Activated CD8-positive, alpha-beta T cell treated with anti-CD3 and anti-CD28 coated beads, Interleukin-2, amount 10 ng/mL, durations not matched to agents 7 days and 5 days (primary cell): ENCODE results near the gene PAQR7. TPM values are rescaled to one million over a fixed set of nuclear protein-coding genes. Genes with fewer than 3 reads are reported as not detected.

Experiments
- ATAC-seq: fragments of 150-1000 bp; cut with Tn5 transposase; one replicate; pipeline ENCODE4 v1.10.0; 2021; ENCODE audit warnings: moderate library complexity
- CTCF ChIA-PET: fragments of 350-600 bp; sonication (Branson Sonifier 250); formaldehyde crosslinking; loops from one replicate; lab custom pipeline; 2021; ENCODE audit warnings: antibody characterized with exemption; lab: Charles Lee
- POLR2A ChIA-PET: fragments of 350-600 bp; sonication (Branson Sonifier 250); formaldehyde crosslinking; loops from one replicate; lab custom pipeline; 2021; ENCODE audit warnings: antibody characterized with exemption; lab: Charles Lee
- DNase-seq: peaks from one replicate; pipeline ENCODE4 v3.0.0-alpha.2; 2020
- H3K27ac Mint-ChIP-seq: one replicate; pipeline ENCODE4 v1.8.0; 2021; ENCODE audit warnings: mild to moderate bottlenecking, mixed read lengths
- H3K27me3 Mint-ChIP-seq: one replicate; pipeline ENCODE4 v1.8.0; 2021; ENCODE audit warnings: low read depth, mixed read lengths
- H3K36me3 Mint-ChIP-seq: one replicate; pipeline ENCODE4 v1.8.0; 2021; ENCODE audit warnings: low read depth, mixed read lengths
- H3K4me1 Mint-ChIP-seq: one replicate; pipeline ENCODE4 v1.8.0; 2021; ENCODE audit warnings: low read depth, mixed read lengths
- H3K4me3 Mint-ChIP-seq: one replicate; pipeline ENCODE4 v1.8.0; 2021; ENCODE audit warnings: mild to moderate bottlenecking, mixed read lengths
- H3K9me3 Mint-ChIP-seq: one replicate; pipeline ENCODE4 v1.8.0; 2022; ENCODE audit warnings: mixed read lengths; ENCODE audit not compliant: insufficient read depth
- total RNA-seq, 2 experiments: library from RNA; stranded (reverse); gene quantifications; one replicate each; pipeline ENCODE4 v1.2.3, GENCODE V29; 2021

Gene PAQR7
- total RNA-seq, 2 experiments from 2014 or later, result 3.2 to 3.3 TPM

DNA sequence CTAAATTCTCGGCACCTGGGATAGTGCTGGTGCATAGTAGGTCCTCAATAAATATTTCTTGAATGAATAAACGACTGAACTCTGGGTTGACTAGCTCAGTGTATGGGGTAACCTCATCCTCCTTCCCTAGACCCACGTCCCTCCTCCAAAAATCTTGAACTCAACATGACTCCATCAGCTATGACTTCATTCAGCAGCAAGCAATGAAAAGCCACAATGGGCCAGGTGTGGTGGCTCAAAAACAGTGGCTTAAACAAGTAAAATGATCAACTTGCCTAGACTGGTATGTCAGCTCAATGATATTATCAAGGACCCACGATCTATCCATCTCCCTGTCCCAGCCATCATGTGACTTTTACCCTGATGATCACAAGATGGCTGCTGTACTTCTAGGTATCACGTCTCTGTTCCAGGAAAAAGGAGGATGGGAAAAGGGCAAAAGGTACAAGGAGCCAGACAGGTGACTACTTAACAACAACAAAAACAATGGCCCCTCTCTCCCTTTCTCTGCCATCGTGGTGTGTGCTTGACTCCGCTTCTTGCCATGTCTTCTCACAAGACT is 13.0 kb upstream of the PAQR7 start:
- Mint-ChIP-seq H3K27me3 (no peaks in the 10 kb centered on the region), H3K36me3 (no peaks in the 10 kb centered on the region), H3K27ac (no peak overlapping the region), H3K4me1 (no peaks in the 10 kb centered on the region), H3K9me3 (no peaks in the 10 kb centered on the region), H3K4me3 (no peak overlapping the region)
- ATAC-seq (no peak), DNase-seq (no peak)
- CTCF ChIA-PET, result interaction anchor here (2.5 kb wide), 1 partner anchor 109 kb away, joined by 10 read pairs; the partner anchor contains the start of gene PAFAH2
- POLR2A ChIA-PET, result no interaction called here

DNA sequence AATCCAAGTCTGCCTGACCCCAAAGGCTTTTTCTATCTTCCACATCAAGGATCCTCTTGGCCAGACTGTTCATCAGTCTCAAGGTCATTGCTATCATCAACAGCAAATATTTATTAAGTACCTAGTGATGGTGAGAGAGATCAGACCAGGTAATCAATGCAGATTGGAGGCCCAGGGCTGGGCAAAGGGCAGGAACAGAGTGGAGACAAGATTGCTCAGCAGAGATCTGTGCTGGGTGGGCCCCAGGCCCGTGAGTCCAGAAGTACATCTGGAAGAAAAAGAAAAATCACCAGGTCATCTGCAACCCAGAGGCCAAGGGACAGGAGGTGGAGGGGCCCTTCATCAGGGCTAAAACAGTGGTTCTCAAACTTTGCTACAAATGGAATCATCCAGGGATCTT is 10.1 kb upstream of the PAQR7 start:
- CTCF ChIA-PET, result interaction anchor here (1.4 to 2.4 kb wide), 2 partner anchors 10 to 112 kb away, joined by 5 to 8 read pairs; partner anchors contain the start of gene PAFAH2
- Mint-ChIP-seq H3K27me3 (no peaks in the 10 kb centered on the region), H3K4me3 (no peak overlapping the region), H3K9me3 (no peaks in the 10 kb centered on the region), H3K27ac (no peak overlapping the region), H3K36me3 (no peaks in the 10 kb centered on the region), H3K4me1 (no peaks in the 10 kb centered on the region)
- POLR2A ChIA-PET, result no interaction called here
- no peak for DNase-seq
- no peak for ATAC-seq

DNA sequence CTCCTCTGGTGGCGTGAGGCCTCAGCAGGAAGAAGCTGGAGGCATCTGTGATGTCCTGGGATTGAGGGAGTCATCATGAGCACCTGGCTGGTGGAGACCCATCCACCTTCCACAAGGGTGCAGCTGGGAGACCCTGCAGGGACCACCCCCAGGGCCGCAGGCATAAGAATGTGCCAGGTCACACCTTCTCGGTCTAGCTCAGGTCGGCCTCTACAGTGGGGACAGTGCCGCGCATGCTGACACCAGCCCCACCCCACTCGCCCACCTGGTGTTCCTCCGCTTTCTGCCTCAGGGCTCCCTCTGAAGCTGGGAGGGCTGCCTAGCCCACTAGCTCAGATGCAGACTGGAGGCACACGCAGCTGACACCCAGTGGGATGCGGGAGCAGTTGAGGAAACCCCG is 5.8 kb upstream of the PAQR7 start:
- H3K27me3 Mint-ChIP-seq, result peaks cover 10% of the 10 kb centered on the region
- H3K4me3 Mint-ChIP-seq, result no peak overlapping the region
- H3K4me1 Mint-ChIP-seq, result no peaks in the 10 kb centered on the region
- ATAC-seq, result no peak
- DNase-seq, result no peak
- POLR2A ChIA-PET, result interaction anchor here (1.1 kb wide), 1 partner anchor 95 kb away, joined by 4 read pairs; no protein-coding TSS in a partner anchor
- no peaks in the 10 kb centered on the region for H3K9me3 Mint-ChIP-seq
- H3K27ac Mint-ChIP-seq, result no peak overlapping the region
- no peaks in the 10 kb centered on the region for H3K36me3 Mint-ChIP-seq
- CTCF ChIA-PET, result interaction anchor here (1.2 kb wide), 1 partner anchor 14 kb away, joined by 6 read pairs; no protein-coding TSS in a partner anchor

- CTCF ChIA-PET, result interaction anchor here (1.2 to 1.6 kb wide), 2 partner anchors 15 to 117 kb away, joined by 3 to 6 read pairs; partner anchors contain the start of gene PAFAH2
- no peak overlapping the region for H3K27ac Mint-ChIP-seq
- H3K27me3 Mint-ChIP-seq, result peaks cover 14% of the 10 kb centered on the region
- no peaks in the 10 kb centered on the region for H3K9me3 Mint-ChIP-seq
- no peak for DNase-seq
- H3K4me1 Mint-ChIP-seq, result peaks cover 3% of the 10 kb centered on the region
- H3K36me3 Mint-ChIP-seq, result no peaks in the 10 kb centered on the region
- no peak overlapping the region for H3K4me3 Mint-ChIP-seq
- ATAC-seq, result no peak
- POLR2A ChIA-PET, result no interaction called here
These were observed 5.0 kb upstream of the PAQR7 start for GRCh38 chr1:25880518-25880917.

DNA sequence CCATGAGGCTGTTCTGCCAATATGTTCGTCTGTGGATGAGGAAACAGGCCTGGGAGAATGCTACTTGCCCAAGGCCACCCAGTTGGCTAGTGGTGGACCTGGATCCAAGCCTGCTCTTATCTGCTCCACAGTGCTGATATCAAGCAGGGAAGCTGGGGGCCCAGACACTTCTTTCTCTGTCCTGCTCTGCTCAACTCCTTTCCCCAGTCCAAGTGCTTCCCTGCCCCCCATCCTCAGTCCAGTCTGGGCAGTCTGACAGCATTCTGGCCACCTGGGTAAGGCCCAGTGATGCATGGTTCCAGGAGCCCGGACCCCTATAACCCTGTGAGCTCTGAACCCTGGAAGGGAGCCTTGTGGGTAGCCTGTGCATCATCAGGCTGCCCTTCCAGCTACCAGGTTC is 4.2 kb upstream of the PAQR7 start:
- Mint-ChIP-seq H3K4me3 (no peak overlapping the region), H3K27me3 (peaks cover 14% of the 10 kb centered on the region), H3K27ac (no peak overlapping the region), H3K4me1 (peaks cover 9% of the 10 kb centered on the region), H3K36me3 (no peaks in the 10 kb centered on the region), H3K9me3 (no peaks in the 10 kb centered on the region)
- no peak for DNase-seq
- CTCF ChIA-PET, result interaction anchor here (1.2 to 1.6 kb wide), 2 partner anchors 16 to 118 kb away, joined by 3 to 6 read pairs; partner anchors contain the start of gene PAFAH2
- POLR2A ChIA-PET, result no interaction called here
- ATAC-seq, result no peak

GRCh38 chr1:25878690-25879089 is 3.2 kb upstream of the PAQR7 start:
- POLR2A ChIA-PET, result no interaction called here
- Mint-ChIP-seq H3K27ac (no peak overlapping the region), H3K36me3 (no peaks in the 10 kb centered on the region), H3K27me3 (peaks cover 14% of the 10 kb centered on the region), H3K4me1 (peaks cover 11% of the 10 kb centered on the region), H3K9me3 (no peaks in the 10 kb centered on the region), H3K4me3 (no peak overlapping the region)
- DNase-seq (no peak), ATAC-seq (no peak)
- CTCF ChIA-PET, result no interaction called here

DNA sequence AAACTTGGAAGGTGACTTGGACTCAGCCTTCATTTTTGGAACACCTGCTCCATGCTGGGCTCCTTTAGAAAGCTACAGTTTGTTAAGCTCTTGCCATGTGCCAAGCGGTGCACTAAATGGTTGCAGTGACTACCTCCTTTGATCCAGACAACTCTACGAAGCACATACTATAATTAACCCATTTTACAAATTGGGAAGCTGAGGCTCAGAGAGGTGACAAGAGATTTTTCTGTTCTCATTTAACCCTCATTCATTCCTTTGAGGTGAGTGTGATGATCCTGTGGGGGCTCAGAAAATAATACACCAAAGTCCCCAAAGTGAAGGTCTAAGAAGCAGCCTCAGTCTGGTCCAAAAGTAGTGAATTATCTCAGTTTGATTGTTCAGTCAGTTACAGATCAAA is 1.6 kb upstream of the PAQR7 start:
- Mint-ChIP-seq H3K27ac (no peak overlapping the region), H3K36me3 (no peaks in the 10 kb centered on the region), H3K9me3 (no peaks in the 10 kb centered on the region), H3K27me3 (peaks cover 14% of the 10 kb centered on the region), H3K4me3 (no peak overlapping the region), H3K4me1 (peaks cover 11% of the 10 kb centered on the region)
- CTCF ChIA-PET, result interaction anchor here (2.9 kb wide), 1 partner anchor 19 kb away, joined by 17 read pairs; no protein-coding TSS in a partner anchor
- DNase-seq, result no peak
- no peak for ATAC-seq
- POLR2A ChIA-PET, result no interaction called here

- DNase-seq, result no peak
- ChIA-PET POLR2A (no interaction called here), CTCF (interaction anchor here (2.9 kb wide), 1 partner anchor 19 kb away, joined by 17 read pairs; no protein-coding TSS in a partner anchor)
- Mint-ChIP-seq H3K27me3 (peaks cover 14% of the 10 kb centered on the region), H3K4me1 (peaks cover 11% of the 10 kb centered on the region), H3K36me3 (no peaks in the 10 kb centered on the region), H3K4me3 (no peak overlapping the region), H3K9me3 (no peaks in the 10 kb centered on the region), H3K27ac (no peak overlapping the region)
- no peak for ATAC-seq
These were observed 1.2 kb upstream of the PAQR7 start for GRCh38 chr1:25876693-25877077.

DNA sequence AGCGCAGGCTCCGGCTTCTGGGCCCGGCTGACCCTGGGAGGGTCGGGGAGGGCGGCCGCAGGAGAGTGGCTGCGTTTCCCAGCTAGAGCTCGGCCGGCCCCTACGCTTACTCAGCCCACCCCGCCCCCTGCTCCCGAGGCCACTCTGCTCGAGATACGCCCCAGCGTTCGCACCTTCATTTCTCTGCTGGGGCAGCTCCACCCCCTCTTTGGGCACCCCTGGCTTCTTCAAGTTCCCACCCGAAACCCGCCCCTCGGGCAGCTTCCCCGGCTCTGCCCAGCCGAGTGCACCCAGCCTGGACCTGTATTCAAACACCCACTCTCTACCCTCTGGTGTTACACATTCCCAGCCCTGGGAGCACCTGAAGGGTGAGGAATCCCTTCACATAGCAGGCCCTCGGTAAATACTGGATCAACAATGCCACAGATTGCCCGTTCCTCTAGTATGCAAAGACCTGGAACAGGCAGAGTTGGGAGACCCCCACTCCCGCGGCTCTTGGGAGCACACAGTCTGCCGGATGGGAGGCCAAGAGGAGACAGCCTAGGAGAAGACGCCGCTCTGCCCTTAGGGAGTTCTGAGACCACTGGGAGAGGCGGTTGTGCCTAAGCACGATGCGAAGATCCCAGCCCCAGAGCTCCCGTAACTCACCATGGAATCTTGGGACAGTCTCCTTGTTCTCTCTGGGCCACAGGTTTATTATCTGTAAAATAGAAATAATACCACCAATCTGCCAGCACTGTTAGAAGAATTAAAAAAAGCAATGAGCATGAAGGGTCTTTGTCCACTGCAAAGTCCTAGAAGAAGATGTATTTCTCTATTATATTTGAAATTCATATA is 566 bp upstream of the PAQR7 start:
- H3K27ac Mint-ChIP-seq, result no peak overlapping the region
- CTCF ChIA-PET, result interaction anchor here (2.4 to 2.9 kb wide), 2 partner anchors 20 to 122 kb away, joined by 13 to 17 read pairs; partner anchors contain the start of gene PAFAH2
- H3K27me3 Mint-ChIP-seq, result peaks cover 14% of the 10 kb centered on the region
- H3K9me3 Mint-ChIP-seq, result no peaks in the 10 kb centered on the region
- DNase-seq (peak; percentile 34), ATAC-seq (peak; percentile 28)
- no peaks in the 10 kb centered on the region for H3K36me3 Mint-ChIP-seq
- POLR2A ChIA-PET, result interaction anchor here (1.3 kb wide), 2 partner anchors 20 to 55 kb away, joined by 3 to 5 read pairs; no protein-coding TSS in a partner anchor
- peak overlapping the region; percentile 67 for H3K4me3 Mint-ChIP-seq
- H3K4me1 Mint-ChIP-seq, result peaks cover 11% of the 10 kb centered on the region

GRCh38 chr1:25874635-25875153 is 814 bp downstream of the PAQR7 start:
- Mint-ChIP-seq H3K9me3 (no peaks in the 10 kb centered on the region), H3K4me1 (peaks cover 11% of the 10 kb centered on the region), H3K27ac (peak overlapping the region; percentile 60), H3K36me3 (no peaks in the 10 kb centered on the region), H3K4me3 (peak overlapping the region; percentile 79), H3K27me3 (peaks cover 14% of the 10 kb centered on the region)
- ChIA-PET POLR2A (interaction anchor here (1.3 kb wide), 2 partner anchors 21 to 53 kb away, joined by 3 to 5 read pairs; no protein-coding TSS in a partner anchor), CTCF (interaction anchor here (2.4 to 2.9 kb wide), 2 partner anchors 21 to 123 kb away, joined by 13 to 17 read pairs; partner anchors contain the start of gene PAFAH2)
- ATAC-seq, result no peak
- DNase-seq, result no peak

DNA sequence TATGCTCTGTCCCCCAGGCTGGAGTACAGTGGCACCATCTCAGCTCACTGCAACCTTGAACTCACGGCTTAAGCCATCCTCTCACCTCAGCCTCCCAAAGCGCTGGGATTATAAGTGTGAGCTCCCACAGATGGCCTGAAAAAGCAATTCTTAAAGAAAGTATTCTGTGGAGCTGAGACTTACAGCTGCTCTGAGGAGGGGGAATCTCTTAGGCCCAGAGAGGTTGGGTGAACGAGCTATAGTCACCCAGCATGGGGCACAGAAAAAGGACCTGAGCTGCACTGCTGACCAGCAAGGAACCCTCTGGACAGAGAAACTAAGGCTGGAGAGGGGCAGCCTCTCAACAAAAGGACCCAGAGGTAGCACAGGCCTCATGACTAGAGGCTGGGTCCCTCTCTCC is 1.3 kb downstream of the PAQR7 start:
- CTCF ChIA-PET, result interaction anchor here (2.4 kb wide), 1 partner anchor 123 kb away, joined by 13 read pairs; the partner anchor contains the start of gene PAFAH2
- Mint-ChIP-seq H3K27me3 (peaks cover 14% of the 10 kb centered on the region), H3K36me3 (no peaks in the 10 kb centered on the region), H3K27ac (no peak overlapping the region), H3K9me3 (no peaks in the 10 kb centered on the region), H3K4me1 (peaks cover 11% of the 10 kb centered on the region), H3K4me3 (peak overlapping the region; percentile 79)
- POLR2A ChIA-PET, result no interaction called here
- ATAC-seq, result no peak
- no peak for DNase-seq
